Ascending aorta (tissue), 2 donors: ENCODE results near the gene AKAP4. TPM values are rescaled to one million over a fixed set of nuclear protein-coding genes. Genes with fewer than 3 reads are reported as not detected.

ENCODE experiments used
- DNase-seq, 2 donors: peaks; one replicate each; pipeline ENCODE4 v3.0.0-alpha.2; 2019; ENCODE audit warnings: low spot score in 2 of 2
- H3K27ac ChIP-seq, 2 donors: fragments of 200-600 bp; sonication (generic); one replicate each; pipeline ENCODE4 v1.5.1; 2016 to 2017; ENCODE audit warnings: mild to moderate bottlenecking in 1 of 2
- H3K27me3 ChIP-seq: fragments of 200-600 bp; sonication (generic); one replicate; pipeline ENCODE4 v1.5.1; 2017
- H3K36me3 ChIP-seq, 2 donors: fragments of 200-600 bp; sonication (generic); one replicate each; pipeline ENCODE4 v1.5.1; 2016
- H3K4me1 ChIP-seq, 2 donors: fragments of 200-600 bp; sonication (generic); one replicate each; pipeline ENCODE4 v1.5.1; 2016 to 2017; ENCODE audit warnings: mild to moderate bottlenecking in 1 of 2
- H3K4me3 ChIP-seq, 2 donors: fragments of 200-600 bp; sonication (generic); one replicate each; pipeline ENCODE4 v1.5.1; 2016 to 2017; ENCODE audit warnings: mild to moderate bottlenecking in 1 of 2
- H3K9me3 ChIP-seq, 2 donors: fragments of 200-600 bp; sonication (generic); one replicate each; pipeline ENCODE4 v1.5.1; 2016
- intact Hi-C: fragments of 100-400 bp; cut with DNase I; formaldehyde crosslinking; loops from one replicate; pipeline ENCODE4 v1.15.1; 2023
- total RNA-seq: library from RNA; depleted of rRNA; stranded (reverse); fragments of >200 nt; gene quantifications from one replicate; pipeline ENCODE4 v1.1.0, GENCODE V29; 2016
- TF ChIP-seq, protein P1 (sequence below), 3 experiments: fragments of 200-600 bp in 2 of 3; fragments of 450-650 bp in 1 of 3; sonication (generic) in 2 of 3; IDR thresholded peaks; one replicate each; pipeline ENCODE4 v1.5.1; 2016 to 2019; ENCODE audit warnings: antibody characterized with exemption in 3 of 3, mild to moderate bottlenecking in 1 of 3, moderate library complexity in 1 of 3

AKAP4 gene
- total RNA-seq, 1 donor from 2014 or later, result not detected

DNA sequence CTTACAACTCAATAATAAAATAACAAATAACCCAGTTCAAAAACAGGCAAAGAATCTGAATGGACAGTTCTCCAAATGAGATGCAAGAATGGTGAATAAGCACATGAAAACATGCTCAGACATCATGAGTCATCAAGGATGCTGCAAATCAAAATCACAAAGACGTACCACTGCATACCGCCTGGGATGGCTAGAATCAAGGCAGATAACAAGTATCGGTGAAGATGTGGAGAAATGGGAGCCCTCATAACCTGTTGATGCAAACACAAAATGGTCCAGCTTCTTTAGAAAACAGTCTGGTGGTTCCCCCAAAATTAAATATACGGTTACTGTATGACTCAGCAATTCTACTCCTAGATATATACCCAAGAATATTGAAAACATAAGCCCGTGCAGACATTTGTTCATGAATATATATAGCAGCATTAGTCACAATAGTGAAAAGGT lies 32.5 kb downstream of the AKAP4 start:
- no peak for DNase-seq
- Histone ChIP-seq H3K27me3 (no peaks in the 10 kb centered on the region), H3K4me1 (no peaks in the 10 kb centered on the region), H3K4me3 (no peak overlapping the region), H3K36me3 (no peaks in the 10 kb centered on the region), H3K27ac (no peak overlapping the region), H3K9me3 (no peaks in the 10 kb centered on the region)
- intact Hi-C loops, result no loop called here
- TF ChIP-seq, protein P1, sequence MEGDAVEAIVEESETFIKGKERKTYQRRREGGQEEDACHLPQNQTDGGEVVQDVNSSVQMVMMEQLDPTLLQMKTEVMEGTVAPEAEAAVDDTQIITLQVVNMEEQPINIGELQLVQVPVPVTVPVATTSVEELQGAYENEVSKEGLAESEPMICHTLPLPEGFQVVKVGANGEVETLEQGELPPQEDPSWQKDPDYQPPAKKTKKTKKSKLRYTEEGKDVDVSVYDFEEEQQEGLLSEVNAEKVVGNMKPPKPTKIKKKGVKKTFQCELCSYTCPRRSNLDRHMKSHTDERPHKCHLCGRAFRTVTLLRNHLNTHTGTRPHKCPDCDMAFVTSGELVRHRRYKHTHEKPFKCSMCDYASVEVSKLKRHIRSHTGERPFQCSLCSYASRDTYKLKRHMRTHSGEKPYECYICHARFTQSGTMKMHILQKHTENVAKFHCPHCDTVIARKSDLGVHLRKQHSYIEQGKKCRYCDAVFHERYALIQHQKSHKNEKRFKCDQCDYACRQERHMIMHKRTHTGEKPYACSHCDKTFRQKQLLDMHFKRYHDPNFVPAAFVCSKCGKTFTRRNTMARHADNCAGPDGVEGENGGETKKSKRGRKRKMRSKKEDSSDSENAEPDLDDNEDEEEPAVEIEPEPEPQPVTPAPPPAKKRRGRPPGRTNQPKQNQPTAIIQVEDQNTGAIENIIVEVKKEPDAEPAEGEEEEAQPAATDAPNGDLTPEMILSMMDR (IDR thresholded peaks at IDR 0.05), result no peak

DNA sequence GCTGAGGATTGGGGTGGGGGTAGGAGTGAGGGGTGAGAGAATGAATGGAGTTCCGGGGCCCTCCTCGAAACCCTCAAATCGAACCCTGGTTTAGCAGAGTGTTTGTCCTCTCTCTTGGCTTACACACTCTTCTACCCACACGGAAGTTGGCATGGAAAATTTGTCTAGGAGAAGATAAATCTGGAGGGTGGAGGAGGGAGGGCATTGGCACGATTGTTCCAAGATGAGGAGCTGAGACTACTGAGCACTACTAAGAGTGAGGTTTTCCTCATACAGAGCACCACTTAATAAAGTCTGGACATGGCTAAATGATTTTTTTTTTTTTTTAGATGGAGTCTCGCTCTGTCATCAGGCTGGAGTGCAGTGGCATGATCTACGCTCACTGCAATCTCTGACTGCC lies 33.4 kb downstream of the AKAP4 start:
- TF ChIP-seq, protein P1 (IDR thresholded peaks at IDR 0.05), result no peak
- Histone ChIP-seq H3K4me1 (no peaks in the 10 kb centered on the region), H3K27ac (no peak overlapping the region), H3K36me3 (no peaks in the 10 kb centered on the region), H3K27me3 (no peaks in the 10 kb centered on the region), H3K9me3 (no peaks in the 10 kb centered on the region), H3K4me3 (no peak overlapping the region)
- intact Hi-C loops, result no loop called here
- DNase-seq, result no peak

DNA sequence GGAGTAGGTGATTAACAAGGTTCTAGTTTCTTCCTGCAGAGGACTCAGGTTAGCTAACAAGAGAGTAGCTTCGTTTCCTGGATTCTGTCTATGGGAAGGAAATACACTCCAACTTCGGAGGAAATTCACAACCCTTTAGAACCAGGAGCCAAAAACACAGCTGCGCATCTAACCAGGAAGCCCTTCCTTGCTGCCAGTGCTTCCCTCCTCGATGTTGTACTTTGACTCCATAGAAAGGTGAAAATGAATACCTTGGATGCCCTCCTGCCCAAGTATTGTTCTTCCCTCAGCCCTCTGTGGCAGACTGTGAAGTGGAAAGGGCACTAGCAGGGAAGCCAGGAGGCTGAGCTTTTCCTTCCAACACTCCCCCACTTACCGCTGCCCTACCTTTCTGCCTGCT lies 35.1 kb downstream of the AKAP4 start:
- H3K9me3 ChIP-seq, result no peaks in the 10 kb centered on the region
- H3K27me3 ChIP-seq, result no peaks in the 10 kb centered on the region
- no peak for DNase-seq
- H3K36me3 ChIP-seq, result no peaks in the 10 kb centered on the region
- H3K4me3 ChIP-seq, result no peak overlapping the region
- TF ChIP-seq, protein P1 (IDR thresholded peaks at IDR 0.05), result no peak
- intact Hi-C loops, result no loop called here
- H3K4me1 ChIP-seq, result no peaks in the 10 kb centered on the region
- H3K27ac ChIP-seq, result no peak overlapping the region

DNA sequence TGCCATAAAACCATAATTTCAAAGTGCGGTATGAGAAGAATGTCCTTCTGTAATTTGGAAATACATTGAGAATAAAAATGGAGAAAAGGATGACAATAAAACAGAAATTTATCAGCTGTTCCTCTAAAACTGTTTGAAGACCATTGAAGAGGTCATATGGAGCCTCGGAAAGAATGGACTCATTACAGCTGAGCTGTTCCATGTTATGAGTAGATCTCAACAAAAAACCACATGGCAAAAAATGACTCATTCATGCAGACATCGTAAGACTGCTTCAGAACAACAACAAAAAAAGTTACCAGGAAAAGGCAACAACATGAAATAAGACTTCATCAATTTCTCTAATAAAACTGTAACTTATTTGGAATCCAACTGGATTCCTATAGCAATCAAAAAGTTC lies 39.7 kb downstream of the AKAP4 start:
- intact Hi-C loops, result no loop called here
- Histone ChIP-seq H3K27me3 (no peaks in the 10 kb centered on the region), H3K36me3 (no peaks in the 10 kb centered on the region), H3K27ac (no peak overlapping the region), H3K9me3 (no peaks in the 10 kb centered on the region), H3K4me1 (no peaks in the 10 kb centered on the region), H3K4me3 (no peak overlapping the region)
- DNase-seq, result no peak
- TF ChIP-seq, protein P1 (IDR thresholded peaks at IDR 0.05), result no peak

DNA sequence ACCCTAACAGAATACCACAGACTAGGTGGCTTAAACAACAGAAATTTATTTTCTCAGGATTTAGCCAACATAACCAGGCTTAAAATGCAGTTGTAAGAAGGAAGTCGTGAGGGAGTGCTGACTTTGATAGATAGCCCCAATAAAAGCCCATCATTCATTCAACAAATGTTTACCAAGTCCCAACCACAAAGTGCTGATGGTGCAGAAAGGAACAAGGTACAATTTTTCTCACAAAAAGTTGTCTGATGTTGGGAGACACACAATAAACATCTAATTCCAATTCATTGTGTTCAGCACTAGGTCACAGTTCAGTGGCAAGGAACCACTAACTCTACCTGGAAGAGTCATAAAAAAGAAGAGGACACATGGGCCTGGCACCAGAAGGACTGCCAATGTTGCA lies 42.2 kb downstream of the AKAP4 start:
- H3K9me3 ChIP-seq, result no peaks in the 10 kb centered on the region
- no peak overlapping the region for H3K27ac ChIP-seq
- intact Hi-C loops, result no loop called here
- H3K27me3 ChIP-seq, result no peaks in the 10 kb centered on the region
- H3K36me3 ChIP-seq, result no peaks in the 10 kb centered on the region
- no peaks in the 10 kb centered on the region for H3K4me1 ChIP-seq
- TF ChIP-seq, protein P1 (IDR thresholded peaks at IDR 0.05), result no peak
- no peak overlapping the region for H3K4me3 ChIP-seq
- DNase-seq, result no peak

DNA sequence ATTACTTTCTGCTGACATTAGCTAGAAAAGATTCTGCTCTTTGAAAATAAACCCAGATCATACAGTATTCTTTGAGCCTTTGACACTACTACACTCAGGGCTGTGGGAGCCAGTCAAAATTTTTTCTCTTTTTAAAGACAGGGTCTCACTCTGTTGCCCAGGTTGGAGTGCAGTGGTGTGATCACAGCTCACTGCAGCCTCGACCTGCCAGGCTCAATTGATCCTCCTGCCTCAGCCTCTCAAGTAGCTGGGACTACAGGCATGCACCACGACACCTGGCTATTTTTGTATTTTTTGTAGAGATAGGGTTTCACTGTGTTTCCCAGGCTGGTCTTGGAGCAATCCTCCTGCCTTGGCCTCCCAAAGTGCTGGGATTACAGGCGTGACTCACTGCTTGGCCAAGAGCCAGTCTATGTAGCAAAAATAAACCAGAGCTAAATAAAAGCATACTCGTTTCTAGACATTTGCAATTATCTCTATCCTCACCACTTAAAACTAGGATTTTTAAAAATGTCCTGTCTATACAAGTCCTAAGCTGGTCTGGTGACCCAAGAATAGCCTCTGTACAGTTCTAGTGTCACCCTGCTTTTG lies 43.2 kb downstream of the AKAP4 start:
- Histone ChIP-seq H3K27me3 (no peaks in the 10 kb centered on the region), H3K27ac (no peak overlapping the region), H3K4me1 (no peaks in the 10 kb centered on the region), H3K36me3 (no peaks in the 10 kb centered on the region), H3K4me3 (no peak overlapping the region), H3K9me3 (no peaks in the 10 kb centered on the region)
- DNase-seq, result no peak
- intact Hi-C loops, result no loop called here
- TF ChIP-seq, protein P1 (IDR thresholded peaks at IDR 0.05), result no peak
